SK-N-SH treated with all-trans-retinoic acid at 6 μM for 48 hours (cell line): ENCODE results near the gene FFAR4.

ENCODE experiments used
- ATAC-seq: fragments of 200-7000 bp; cut with Tn5 transposase; 3 replicates; pipeline ENCODE4 v1.9.1; 2020; ENCODE audit warnings: mild to moderate bottlenecking, moderate library complexity
- ARNTL ChIP-seq: fragments of 450-650 bp; formaldehyde crosslinking; IDR thresholded peaks from 2 replicates; pipeline ENCODE4 v1.5.0; 2020; ENCODE audit warnings: low read depth, mild to moderate bottlenecking, moderate library complexity, borderline replicate concordance
- BACH2 ChIP-seq: fragments of 250-450 bp; sonication (Bioruptor Pico); IDR thresholded peaks from 2 replicates; pipeline ENCODE4 v1.9.0; 2021; ENCODE audit warnings: mild to moderate bottlenecking, borderline replicate concordance
- CSDC2 ChIP-seq: fragments of 250-450 bp; sonication (Bioruptor Pico); IDR thresholded peaks from 2 replicates; pipeline ENCODE4 v1.5.0; 2020; ENCODE audit warnings: mild to moderate bottlenecking, moderate library complexity
- CSRNP3 ChIP-seq: fragments of 250-450 bp; sonication (Bioruptor Pico); IDR thresholded peaks from 2 replicates; pipeline ENCODE4 v1.5.1; 2021; ENCODE audit warnings: mild to moderate bottlenecking, moderate library complexity
- ESRRG ChIP-seq: fragments of 250-450 bp; sonication (Bioruptor Pico); IDR thresholded peaks from 2 replicates; pipeline ENCODE4 v1.6.1; 2021; ENCODE audit warnings: mild to moderate bottlenecking
- GLIS3 ChIP-seq: fragments of 250-450 bp; sonication (Bioruptor Pico); IDR thresholded peaks from 2 replicates; pipeline ENCODE4 v1.5.0; 2020; ENCODE audit warnings: mild to moderate bottlenecking, moderate library complexity
- ISL1 ChIP-seq: fragments of 250-450 bp; sonication (Bioruptor Pico); IDR thresholded peaks from 2 replicates; pipeline ENCODE4 v2.1.2; 2022; ENCODE audit warnings: mild to moderate bottlenecking, moderate library complexity
- OSR1 ChIP-seq: fragments of 250-450 bp; sonication (Bioruptor Pico); IDR thresholded peaks from 2 replicates; pipeline ENCODE4 v1.8.0; 2022; ENCODE audit warnings: moderate library complexity, mild to moderate bottlenecking, inconsistent platforms
- PPARA ChIP-seq: fragments of 250-450 bp; sonication (Bioruptor Pico); IDR thresholded peaks from 2 replicates; pipeline ENCODE4 v1.5.0; 2020; ENCODE audit warnings: mild to moderate bottlenecking, borderline replicate concordance
- RARB ChIP-seq: fragments of 250-450 bp; sonication (Bioruptor Pico); IDR thresholded peaks from 2 replicates; pipeline ENCODE4 v1.8.0; 2021; ENCODE audit warnings: mild to moderate bottlenecking, moderate library complexity
- SNAI2 ChIP-seq: fragments of 250-450 bp; sonication (Bioruptor Pico); IDR thresholded peaks from 2 replicates; pipeline ENCODE4 v1.5.0; 2020; ENCODE audit warnings: mild to moderate bottlenecking, moderate library complexity
- TCF4 ChIP-seq: fragments of 250-450 bp; sonication (Bioruptor Pico); IDR thresholded peaks from 2 replicates; pipeline ENCODE4 v1.8.0; 2021; ENCODE audit warnings: mild to moderate bottlenecking, moderate library complexity, borderline replicate concordance
- TOX ChIP-seq: fragments of 250-450 bp; sonication (Bioruptor Pico); IDR thresholded peaks from 2 replicates; pipeline ENCODE4 v1.8.0; 2021; ENCODE audit warnings: mild to moderate bottlenecking, moderate library complexity, borderline replicate concordance
- TSHZ2 ChIP-seq: fragments of 250-450 bp; sonication (Bioruptor Pico); IDR thresholded peaks from 2 replicates; pipeline ENCODE4 v1.5.0; 2020; ENCODE audit warnings: mild to moderate bottlenecking, moderate library complexity
- ZFP30 ChIP-seq: fragments of 450-650 bp; formaldehyde crosslinking; IDR thresholded peaks from 2 replicates; pipeline ENCODE4 v1.5.0; 2022; ENCODE audit warnings: mild to moderate bottlenecking, moderate library complexity
- ZNF565 ChIP-seq: fragments of 450-650 bp; formaldehyde crosslinking; conservative IDR thresholded peaks from 2 replicates; pipeline ENCODE4 v1.5.0; 2020; ENCODE audit warnings: low read depth, mild to moderate bottlenecking, moderate library complexity
- ZNF70 ChIP-seq: fragments of 450-650 bp; formaldehyde crosslinking; IDR thresholded peaks from 2 replicates; pipeline ENCODE4 v1.5.0; 2020; ENCODE audit warnings: mild to moderate bottlenecking, moderate library complexity
- ZNF8 ChIP-seq: fragments of 450-650 bp; formaldehyde crosslinking; IDR thresholded peaks from 2 replicates; pipeline ENCODE4 v1.5.0; 2020; ENCODE audit warnings: mild to moderate bottlenecking, moderate library complexity
- TF ChIP-seq, protein P1 (sequence below): fragments of 250-450 bp; sonication (Bioruptor Pico); IDR thresholded peaks from 2 replicates; pipeline ENCODE4 v1.8.0; 2021; ENCODE audit warnings: low read depth, mild to moderate bottlenecking, moderate library complexity, borderline replicate concordance
- TF ChIP-seq, protein P2 (sequence below): fragments of 250-450 bp; sonication (Bioruptor Pico); IDR thresholded peaks from 2 replicates; pipeline ENCODE4 v1.8.0; 2020; ENCODE audit warnings: mild to moderate bottlenecking, moderate library complexity, borderline replicate concordance
- TF ChIP-seq, protein P3 (sequence below): fragments of 250-450 bp; sonication (Bioruptor Pico); IDR thresholded peaks from 2 replicates; pipeline ENCODE4 v1.5.1; 2020; ENCODE audit warnings: low read depth, mild to moderate bottlenecking, moderate library complexity

FFAR4 gene

GRCh38 chr10:93550606-93551005 lies 15.9 kb upstream of the FFAR4 start (continued):
- no peak for TF ChIP-seq TSHZ2
- no peak for TF ChIP-seq CSDC2
- no peak for TF ChIP-seq CSRNP3
- TF ChIP-seq ZNF70 (CRISPR knock-in tag), result no peak
- no peak for TF ChIP-seq OSR1
- no peak for TF ChIP-seq RARB (CRISPR knock-in tag)
- no peak for TF ChIP-seq TOX (CRISPR knock-in tag)
- no peak for TF ChIP-seq TCF4
- no peak for TF ChIP-seq PPARA (CRISPR knock-in tag)

- TF ChIP-seq ARNTL (CRISPR knock-in tag), result no peak
- TF ChIP-seq CSDC2, result no peak
- ATAC-seq, result no peak
Measured at GRCh38 chr10:93552780-93553179, 13.7 kb upstream of the FFAR4 start.

- no peak for ATAC-seq
- TF ChIP-seq ESRRG (CRISPR knock-in tag) (no peak), ZNF565 (CRISPR knock-in tag) (no peak), GLIS3 (CRISPR knock-in tag) (no peak), PPARA (CRISPR knock-in tag) (no peak), SNAI2 (CRISPR knock-in tag) (no peak), ISL1 (no peak)
- TF ChIP-seq, protein P1, sequence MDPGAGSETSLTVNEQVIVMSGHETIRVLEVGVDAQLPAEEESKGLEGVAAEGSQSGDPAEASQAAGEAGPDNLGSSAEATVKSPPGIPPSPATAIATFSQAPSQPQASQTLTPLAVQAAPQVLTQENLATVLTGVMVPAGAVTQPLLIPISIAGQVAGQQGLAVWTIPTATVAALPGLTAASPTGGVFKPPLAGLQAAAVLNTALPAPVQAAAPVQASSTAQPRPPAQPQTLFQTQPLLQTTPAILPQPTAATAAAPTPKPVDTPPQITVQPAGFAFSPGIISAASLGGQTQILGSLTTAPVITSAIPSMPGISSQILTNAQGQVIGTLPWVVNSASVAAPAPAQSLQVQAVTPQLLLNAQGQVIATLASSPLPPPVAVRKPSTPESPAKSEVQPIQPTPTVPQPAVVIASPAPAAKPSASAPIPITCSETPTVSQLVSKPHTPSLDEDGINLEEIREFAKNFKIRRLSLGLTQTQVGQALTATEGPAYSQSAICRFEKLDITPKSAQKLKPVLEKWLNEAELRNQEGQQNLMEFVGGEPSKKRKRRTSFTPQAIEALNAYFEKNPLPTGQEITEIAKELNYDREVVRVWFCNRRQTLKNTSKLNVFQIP, result no peak
- TF ChIP-seq, protein P2, sequence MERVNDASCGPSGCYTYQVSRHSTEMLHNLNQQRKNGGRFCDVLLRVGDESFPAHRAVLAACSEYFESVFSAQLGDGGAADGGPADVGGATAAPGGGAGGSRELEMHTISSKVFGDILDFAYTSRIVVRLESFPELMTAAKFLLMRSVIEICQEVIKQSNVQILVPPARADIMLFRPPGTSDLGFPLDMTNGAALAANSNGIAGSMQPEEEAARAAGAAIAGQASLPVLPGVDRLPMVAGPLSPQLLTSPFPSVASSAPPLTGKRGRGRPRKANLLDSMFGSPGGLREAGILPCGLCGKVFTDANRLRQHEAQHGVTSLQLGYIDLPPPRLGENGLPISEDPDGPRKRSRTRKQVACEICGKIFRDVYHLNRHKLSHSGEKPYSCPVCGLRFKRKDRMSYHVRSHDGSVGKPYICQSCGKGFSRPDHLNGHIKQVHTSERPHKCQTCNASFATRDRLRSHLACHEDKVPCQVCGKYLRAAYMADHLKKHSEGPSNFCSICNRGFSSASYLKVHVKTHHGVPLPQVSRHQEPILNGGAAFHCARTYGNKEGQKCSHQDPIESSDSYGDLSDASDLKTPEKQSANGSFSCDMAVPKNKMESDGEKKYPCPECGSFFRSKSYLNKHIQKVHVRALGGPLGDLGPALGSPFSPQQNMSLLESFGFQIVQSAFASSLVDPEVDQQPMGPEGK (CRISPR knock-in tag), result no peak
- TF ChIP-seq, protein P3, sequence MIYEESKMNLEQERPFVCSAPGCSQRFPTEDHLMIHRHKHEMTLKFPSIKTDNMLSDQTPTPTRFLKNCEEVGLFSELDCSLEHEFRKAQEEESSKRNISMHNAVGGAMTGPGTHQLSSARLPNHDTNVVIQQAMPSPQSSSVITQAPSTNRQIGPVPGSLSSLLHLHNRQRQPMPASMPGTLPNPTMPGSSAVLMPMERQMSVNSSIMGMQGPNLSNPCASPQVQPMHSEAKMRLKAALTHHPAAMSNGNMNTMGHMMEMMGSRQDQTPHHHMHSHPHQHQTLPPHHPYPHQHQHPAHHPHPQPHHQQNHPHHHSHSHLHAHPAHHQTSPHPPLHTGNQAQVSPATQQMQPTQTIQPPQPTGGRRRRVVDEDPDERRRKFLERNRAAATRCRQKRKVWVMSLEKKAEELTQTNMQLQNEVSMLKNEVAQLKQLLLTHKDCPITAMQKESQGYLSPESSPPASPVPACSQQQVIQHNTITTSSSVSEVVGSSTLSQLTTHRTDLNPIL (CRISPR knock-in tag), result no peak
Measured at GRCh38 chr10:93553482-93554315, 12.8 kb upstream of the FFAR4 start.

- no peak for ATAC-seq
- TF ChIP-seq ZNF70 (CRISPR knock-in tag), result no peak
- TF ChIP-seq ZNF8 (CRISPR knock-in tag), result no peak
- TF ChIP-seq BACH2 (CRISPR knock-in tag), result no peak
- TF ChIP-seq, protein P2 (CRISPR knock-in tag), result no peak
- no peak for TF ChIP-seq ISL1
- no peak for TF ChIP-seq ZNF565 (CRISPR knock-in tag)
- TF ChIP-seq GLIS3 (CRISPR knock-in tag), result no peak
- TF ChIP-seq CSRNP3, result no peak
- TF ChIP-seq RARB (CRISPR knock-in tag), result no peak
- TF ChIP-seq PPARA (CRISPR knock-in tag), result no peak
- TF ChIP-seq, protein P3 (CRISPR knock-in tag), result no peak
- TF ChIP-seq OSR1, result no peak
- no peak for TF ChIP-seq ARNTL (CRISPR knock-in tag)
- TF ChIP-seq ZFP30 (CRISPR knock-in tag), result no peak
- TF ChIP-seq CSDC2, result no peak
Measured at GRCh38 chr10:93554316-93554663, 12.2 kb upstream of the FFAR4 start.
